CD4-positive, alpha-beta T cell (primary cell): ENCODE results near the gene FNDC3A. TPM values are rescaled to one million over a fixed set of nuclear protein-coding genes. Genes with fewer than 3 reads are reported as not detected.

Experiments
- ATAC-seq: fragments of 200-7000 bp; cut with Tn5 transposase; one replicate; pipeline ENCODE4 v1.10.0; 2022; ENCODE audit warnings: mild to moderate bottlenecking; ENCODE audit not compliant: poor library complexity
- CTCF ChIA-PET: fragments of 350-600 bp; sonication (Branson Sonifier 250); formaldehyde crosslinking; loops from one replicate; lab custom pipeline; 2021; ENCODE audit warnings: antibody characterized with exemption, inconsistent platforms; lab: Charles Lee
- POLR2A ChIA-PET: fragments of 350-600 bp; sonication (Branson Sonifier 250); formaldehyde crosslinking; loops from one replicate; lab custom pipeline; 2021; ENCODE audit warnings: antibody characterized with exemption, inconsistent platforms; lab: Charles Lee
- DNase-seq, 14 experiments: peaks; one replicate each; pipeline ENCODE4 v3.0.0-alpha.2; 2013 to 2020; ENCODE audit warnings: mixed read lengths in 2 of 14
- H3K27ac ChIP-seq, 2 donors: one replicate each; pipeline versions ENCODE4 v1.5.1 to v1.7.0; 2013; ENCODE audit warnings: low read length in 2 of 2, low read depth in 1 of 2, mild to moderate bottlenecking in 1 of 2
- H3K27me3 ChIP-seq, 2 experiments: 1 replicate in 1 of 2; 2 replicates in 1 of 2; pipeline versions ENCODE4 v1.6.1 to v1.7.0; 2013; ENCODE audit warnings: low read length in 2 of 2, control low read depth in 1 of 2, mild to moderate bottlenecking in 1 of 2, moderate library complexity in 1 of 2; ENCODE audit not compliant: insufficient read depth in 2 of 2, control insufficient read depth in 1 of 2
- H3K36me3 ChIP-seq: one replicate; pipeline ENCODE4 v1.6.1; 2013; ENCODE audit warnings: low read length, control low read depth; ENCODE audit not compliant: insufficient read depth
- H3K4me1 ChIP-seq: one replicate; pipeline ENCODE4 v1.6.1; 2013; ENCODE audit warnings: low read length, control low read depth; ENCODE audit not compliant: insufficient read depth
- H3K4me3 ChIP-seq: one replicate; pipeline ENCODE4 v1.5.1; 2013; ENCODE audit warnings: mild to moderate bottlenecking, low read length, moderate library complexity
- H3K9me3 ChIP-seq, 2 experiments: 1 replicate in 1 of 2; 2 replicates in 1 of 2; pipeline versions ENCODE4 v1.6.1 to v1.7.0; 2013; ENCODE audit warnings: low read length in 2 of 2, mild to moderate bottlenecking in 2 of 2, control low read depth in 1 of 2, moderate library complexity in 1 of 2; ENCODE audit not compliant: control insufficient read depth in 1 of 2, insufficient read depth in 1 of 2
- H3K27ac Mint-ChIP-seq: one replicate; pipeline ENCODE4 v1.8.0; 2020; ENCODE audit warnings: mixed read lengths
- H3K27me3 Mint-ChIP-seq: one replicate; pipeline ENCODE4 v1.8.0; 2021; ENCODE audit warnings: mixed read lengths
- H3K36me3 Mint-ChIP-seq: one replicate; pipeline ENCODE4 v1.8.0; 2021; ENCODE audit warnings: low read depth, mixed read lengths
- H3K4me1 Mint-ChIP-seq: one replicate; pipeline ENCODE4 v1.8.0; 2021; ENCODE audit warnings: low read depth, mixed read lengths
- H3K4me3 Mint-ChIP-seq: one replicate; pipeline ENCODE4 v1.8.0; 2020; ENCODE audit warnings: mild to moderate bottlenecking, mixed read lengths
- H3K9me3 Mint-ChIP-seq: one replicate; pipeline ENCODE4 v1.8.0; 2020; ENCODE audit warnings: mixed read lengths
- intact Hi-C, 2 experiments: fragments of 100-400 bp; cut with DNase I in 1 of 2; cut with micrococcal nuclease in 1 of 2; formaldehyde crosslinking; loops; one replicate each; pipeline versions ENCODE4 v1.15.1 to v1.9.0; 2023 to 2025; cut with DNase I, micrococcal nuclease
- total RNA-seq, 174 experiments: library from RNA in 2 of 174; stranded (reverse) in 2 of 174; gene quantifications; one replicate each; pipeline ENCODE4 v1.2.3 and lab custom pipeline; 2021 to 2026
- TF ChIP-seq, protein P1 (sequence below): fragments of 200-600 bp; IDR thresholded peaks from one replicate; pipeline ENCODE4 v1.8.0; 2022; ENCODE audit warnings: antibody characterized with exemption, mild to moderate bottlenecking

Gene FNDC3A
- total RNA-seq, 2 experiments from 2014 or later, result 27.7 to 28.6 TPM

DNA sequence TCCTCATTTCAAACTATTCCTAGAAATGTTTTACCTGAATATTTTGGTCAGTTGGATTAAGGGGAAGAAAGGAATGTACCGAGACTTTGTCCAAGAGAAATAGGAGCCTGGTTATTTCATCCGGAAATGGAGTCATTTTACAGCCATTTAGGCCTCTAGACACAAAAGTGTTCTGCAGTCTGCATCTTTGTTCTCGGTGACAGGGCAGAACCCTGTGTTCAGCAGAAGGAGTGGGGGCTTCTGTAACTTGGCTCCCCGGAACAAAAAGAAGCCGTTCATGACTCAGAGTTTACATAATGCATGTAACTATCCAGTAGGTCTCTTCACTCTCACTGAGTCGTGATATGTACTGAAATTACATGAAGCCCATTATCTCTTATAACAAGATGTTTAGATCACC lies 21.6 kb upstream of the FNDC3A start:
- ATAC-seq (no peak), DNase-seq (no peak)
- no peaks in the 10 kb centered on the region for H3K4me1 ChIP-seq
- Mint-ChIP-seq H3K9me3 (no peaks in the 10 kb centered on the region), H3K27me3 (peaks cover 5% of the 10 kb centered on the region), H3K36me3 (no peaks in the 10 kb centered on the region), H3K4me3 (no peak overlapping the region), H3K27ac (no peak overlapping the region), H3K4me1 (no peaks in the 10 kb centered on the region)
- H3K27me3 ChIP-seq, result peaks cover 0 to 3% of the 10 kb centered on the region in 2 experiments
- ChIA-PET CTCF (no interaction called here), POLR2A (no interaction called here)
- H3K27ac ChIP-seq, result no peak overlapping the region
- no peak overlapping the region for H3K4me3 ChIP-seq
- no peaks in the 10 kb centered on the region for H3K36me3 ChIP-seq
- TF ChIP-seq, protein P1, sequence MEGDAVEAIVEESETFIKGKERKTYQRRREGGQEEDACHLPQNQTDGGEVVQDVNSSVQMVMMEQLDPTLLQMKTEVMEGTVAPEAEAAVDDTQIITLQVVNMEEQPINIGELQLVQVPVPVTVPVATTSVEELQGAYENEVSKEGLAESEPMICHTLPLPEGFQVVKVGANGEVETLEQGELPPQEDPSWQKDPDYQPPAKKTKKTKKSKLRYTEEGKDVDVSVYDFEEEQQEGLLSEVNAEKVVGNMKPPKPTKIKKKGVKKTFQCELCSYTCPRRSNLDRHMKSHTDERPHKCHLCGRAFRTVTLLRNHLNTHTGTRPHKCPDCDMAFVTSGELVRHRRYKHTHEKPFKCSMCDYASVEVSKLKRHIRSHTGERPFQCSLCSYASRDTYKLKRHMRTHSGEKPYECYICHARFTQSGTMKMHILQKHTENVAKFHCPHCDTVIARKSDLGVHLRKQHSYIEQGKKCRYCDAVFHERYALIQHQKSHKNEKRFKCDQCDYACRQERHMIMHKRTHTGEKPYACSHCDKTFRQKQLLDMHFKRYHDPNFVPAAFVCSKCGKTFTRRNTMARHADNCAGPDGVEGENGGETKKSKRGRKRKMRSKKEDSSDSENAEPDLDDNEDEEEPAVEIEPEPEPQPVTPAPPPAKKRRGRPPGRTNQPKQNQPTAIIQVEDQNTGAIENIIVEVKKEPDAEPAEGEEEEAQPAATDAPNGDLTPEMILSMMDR, result no peak
- intact Hi-C loops, result no loop called here
- no peaks in the 10 kb centered on the region for H3K9me3 ChIP-seq

- Histone ChIP-seq H3K4me1 (no peaks in the 10 kb centered on the region), H3K4me3 (no peak overlapping the region), H3K27ac (no peak overlapping the region), H3K27me3 (peaks cover 0 to 3% of the 10 kb centered on the region in 2 experiments), H3K9me3 (no peaks in the 10 kb centered on the region), H3K36me3 (no peaks in the 10 kb centered on the region)
- ChIA-PET CTCF (no interaction called here), POLR2A (no interaction called here)
- H3K4me1 Mint-ChIP-seq, result no peaks in the 10 kb centered on the region
- no peaks in the 10 kb centered on the region for H3K36me3 Mint-ChIP-seq
- TF ChIP-seq, protein P1, result no peak
- intact Hi-C loops, result no loop called here
- H3K4me3 Mint-ChIP-seq, result no peak overlapping the region
- ATAC-seq, result no peak
- no peak overlapping the region for H3K27ac Mint-ChIP-seq
- no peak for DNase-seq
- H3K27me3 Mint-ChIP-seq, result peaks cover 5% of the 10 kb centered on the region
- no peaks in the 10 kb centered on the region for H3K9me3 Mint-ChIP-seq
Measured at GRCh38 chr13:48955536-48955935, 20.2 kb upstream of the FNDC3A start.

DNA sequence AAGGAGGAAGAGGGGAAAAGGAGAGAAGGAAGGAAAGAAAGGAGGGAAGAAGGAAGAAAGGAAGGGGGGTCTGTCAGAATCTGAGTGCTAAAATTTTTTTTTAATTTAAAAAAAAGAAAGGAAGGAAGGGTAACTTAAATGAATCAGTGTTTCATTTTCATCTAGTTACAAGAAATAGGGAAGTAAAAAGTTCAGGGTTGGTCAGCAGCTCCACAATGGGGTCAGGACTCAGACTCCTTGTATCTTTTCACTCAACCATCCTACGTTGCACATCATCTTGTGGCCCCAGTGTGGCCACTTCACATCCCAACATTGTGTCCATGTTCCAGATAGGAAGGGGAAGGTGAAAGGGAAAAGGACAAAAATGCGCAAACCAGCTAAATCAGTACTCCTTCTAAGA lies 14.3 kb upstream of the FNDC3A start:
- POLR2A ChIA-PET, result no interaction called here
- H3K36me3 Mint-ChIP-seq, result no peaks in the 10 kb centered on the region
- ATAC-seq (no peak), DNase-seq (no peak)
- Histone ChIP-seq H3K36me3 (no peaks in the 10 kb centered on the region), H3K4me3 (no peak overlapping the region), H3K27ac (no peak overlapping the region), H3K9me3 (no peaks in the 10 kb centered on the region), H3K27me3 (peaks cover 0 to 3% of the 10 kb centered on the region in 2 experiments), H3K4me1 (no peaks in the 10 kb centered on the region)
- intact Hi-C loops, result no loop called here
- H3K27ac Mint-ChIP-seq, result no peak overlapping the region
- H3K9me3 Mint-ChIP-seq, result no peaks in the 10 kb centered on the region
- H3K27me3 Mint-ChIP-seq, result peaks cover 5% of the 10 kb centered on the region
- TF ChIP-seq, protein P1, result no peak
- CTCF ChIA-PET, result no interaction called here
- H3K4me1 Mint-ChIP-seq, result no peaks in the 10 kb centered on the region
- H3K4me3 Mint-ChIP-seq, result no peak overlapping the region
